ENCODE measurements around the gene USP36.
A peak's percentile ranks its signal among the peaks of the same experiment; 100 is the strongest.

The USP36 gene

GRCh38 chr17:78825696-78826095 lies 14.9 kb downstream of the USP36 start:
- peaks cover 92% of the 10 kb centered on the region for H3K36me3 ChIP-seq (ENCODE audit: control insufficient read depth, low read length)
- no peaks in the 10 kb centered on the region for H3K4me1 ChIP-seq (ENCODE audit: control insufficient read depth, low read length)
- no peaks in the 10 kb centered on the region for H3K9me2 ChIP-seq (replicated peaks; ENCODE audit: control insufficient read depth, low read length)
- no peaks in the 10 kb centered on the region for H3K9me3 ChIP-seq (ENCODE audit: control insufficient read depth, insufficient read depth, low read length)
- H3F3A ChIP-seq (ENCODE audit: control insufficient read depth, insufficient read depth), result no peaks in the 10 kb centered on the region; the same call in 1 of the 2 replicates
- no peak overlapping the region for H3K4me2 ChIP-seq (ENCODE audit: low read length)
- H3K27me3 ChIP-seq (ENCODE audit: control insufficient read depth, low read length), result no peaks in the 10 kb centered on the region
- no peak overlapping the region for H3K27ac ChIP-seq (ENCODE audit: low read depth, low read length)
- TF ChIP-seq, protein P1, sequence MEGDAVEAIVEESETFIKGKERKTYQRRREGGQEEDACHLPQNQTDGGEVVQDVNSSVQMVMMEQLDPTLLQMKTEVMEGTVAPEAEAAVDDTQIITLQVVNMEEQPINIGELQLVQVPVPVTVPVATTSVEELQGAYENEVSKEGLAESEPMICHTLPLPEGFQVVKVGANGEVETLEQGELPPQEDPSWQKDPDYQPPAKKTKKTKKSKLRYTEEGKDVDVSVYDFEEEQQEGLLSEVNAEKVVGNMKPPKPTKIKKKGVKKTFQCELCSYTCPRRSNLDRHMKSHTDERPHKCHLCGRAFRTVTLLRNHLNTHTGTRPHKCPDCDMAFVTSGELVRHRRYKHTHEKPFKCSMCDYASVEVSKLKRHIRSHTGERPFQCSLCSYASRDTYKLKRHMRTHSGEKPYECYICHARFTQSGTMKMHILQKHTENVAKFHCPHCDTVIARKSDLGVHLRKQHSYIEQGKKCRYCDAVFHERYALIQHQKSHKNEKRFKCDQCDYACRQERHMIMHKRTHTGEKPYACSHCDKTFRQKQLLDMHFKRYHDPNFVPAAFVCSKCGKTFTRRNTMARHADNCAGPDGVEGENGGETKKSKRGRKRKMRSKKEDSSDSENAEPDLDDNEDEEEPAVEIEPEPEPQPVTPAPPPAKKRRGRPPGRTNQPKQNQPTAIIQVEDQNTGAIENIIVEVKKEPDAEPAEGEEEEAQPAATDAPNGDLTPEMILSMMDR (IDR thresholded peaks at IDR 0.05; ENCODE audit: low read depth, low read length, poor library complexity, severe bottlenecking), result no peak
- no peak for TF ChIP-seq EZH2phosphoT487 (IDR thresholded peaks at IDR 0.05; ENCODE audit: borderline replicate concordance, low read length)
- peaks cover 60% of the 10 kb centered on the region for H3K79me2 ChIP-seq (ENCODE audit: control insufficient read depth, low read length)
- H3K4me3 ChIP-seq (ENCODE audit: low read length), result no peak overlapping the region
- H4K20me1 ChIP-seq (ENCODE audit: control insufficient read depth, insufficient read depth, low read depth, low read length), result 0 out of 2 replicates have a peak, but pooled peaks cover 7% of the 10 kb centered on the region

GRCh38 chr17:78824240-78824639 lies 16.4 kb downstream of the USP36 start:
- no peak overlapping the region for H3K4me2 ChIP-seq (ENCODE audit: low read length)
- H3K27ac ChIP-seq (ENCODE audit: low read depth, low read length), result no peak overlapping the region
- 0 out of 2 replicates have a peak, but pooled peaks cover 7% of the 10 kb centered on the region for H4K20me1 ChIP-seq (ENCODE audit: control insufficient read depth, insufficient read depth, low read depth, low read length)
- H3K27me3 ChIP-seq (ENCODE audit: control insufficient read depth, low read length), result no peaks in the 10 kb centered on the region
- no peaks in the 10 kb centered on the region for H3F3A ChIP-seq (ENCODE audit: control insufficient read depth, insufficient read depth)
- peaks cover 46% of the 10 kb centered on the region for H3K79me2 ChIP-seq (ENCODE audit: control insufficient read depth, low read length)
- no peaks in the 10 kb centered on the region for H3K9me2 ChIP-seq (replicated peaks; ENCODE audit: control insufficient read depth, low read length)
- no peak overlapping the region for H3K4me3 ChIP-seq (ENCODE audit: low read length)
- no peaks in the 10 kb centered on the region for H3K4me1 ChIP-seq (ENCODE audit: control insufficient read depth, low read length)
- TF ChIP-seq EZH2phosphoT487 (IDR thresholded peaks at IDR 0.05; ENCODE audit: borderline replicate concordance, low read length), result no peak
- TF ChIP-seq, protein P1 (IDR thresholded peaks at IDR 0.05; ENCODE audit: low read depth, low read length, poor library complexity, severe bottlenecking), result no peak
- no peaks in the 10 kb centered on the region for H3K9me3 ChIP-seq (ENCODE audit: control insufficient read depth, insufficient read depth, low read length)
- H3K36me3 ChIP-seq (ENCODE audit: control insufficient read depth, low read length), result peaks cover 92% of the 10 kb centered on the region

DNA sequence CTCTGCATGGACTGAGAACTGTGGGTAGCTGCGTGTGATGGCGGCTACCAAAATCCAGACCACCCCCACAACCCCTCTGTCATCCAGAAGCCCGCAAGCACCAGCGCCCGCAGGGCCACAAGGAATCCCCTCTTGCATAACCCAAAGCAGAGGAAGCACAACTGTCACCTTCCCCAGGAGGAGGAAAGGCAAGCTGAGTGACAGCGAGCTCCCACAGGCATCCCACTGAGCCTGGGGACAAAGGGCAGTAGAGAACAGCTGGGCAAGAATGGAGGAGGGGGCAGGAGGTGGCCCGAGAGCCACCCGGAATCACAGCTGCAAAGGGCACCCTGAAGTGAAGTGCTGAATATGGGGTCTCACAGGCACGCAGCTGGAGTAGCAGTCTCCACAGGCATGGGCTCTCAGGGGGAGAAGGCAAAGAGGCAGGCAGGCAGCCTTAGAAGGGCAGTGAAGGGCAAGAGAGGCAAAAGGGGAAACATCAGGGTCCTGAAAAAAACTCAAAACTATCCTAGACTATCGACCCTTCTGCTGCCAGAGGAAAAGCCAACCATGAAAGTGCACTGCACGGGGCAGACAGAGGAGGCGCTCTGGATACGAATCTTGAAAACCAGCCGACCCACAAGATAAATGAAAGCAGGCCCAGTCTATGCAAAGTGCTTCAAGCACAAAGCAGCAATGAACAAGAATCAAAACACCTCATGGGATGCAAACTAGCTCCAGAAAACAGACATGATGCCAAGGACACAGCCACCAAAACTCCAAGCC lies 17.1 kb downstream of the USP36 start:
- no peaks in the 10 kb centered on the region for H3F3A ChIP-seq (ENCODE audit: control insufficient read depth, insufficient read depth)
- 0 out of 2 replicates have a peak, but pooled peaks cover 7% of the 10 kb centered on the region for H4K20me1 ChIP-seq (ENCODE audit: control insufficient read depth, insufficient read depth, low read depth, low read length)
- no peak overlapping the region for H3K27ac ChIP-seq (ENCODE audit: low read depth, low read length)
- H3K79me2 ChIP-seq (ENCODE audit: control insufficient read depth, low read length), result peaks cover 40% of the 10 kb centered on the region
- H3K9me2 ChIP-seq (replicated peaks; ENCODE audit: control insufficient read depth, low read length), result no peaks in the 10 kb centered on the region
- peaks cover 92% of the 10 kb centered on the region for H3K36me3 ChIP-seq (ENCODE audit: control insufficient read depth, low read length)
- TF ChIP-seq, protein P1 (IDR thresholded peaks at IDR 0.05; ENCODE audit: low read depth, low read length, poor library complexity, severe bottlenecking), result peak; percentile 47
- no peak for TF ChIP-seq EZH2phosphoT487 (IDR thresholded peaks at IDR 0.05; ENCODE audit: borderline replicate concordance, low read length)
- no peaks in the 10 kb centered on the region for H3K27me3 ChIP-seq (ENCODE audit: control insufficient read depth, low read length)
- no peaks in the 10 kb centered on the region for H3K4me1 ChIP-seq (ENCODE audit: control insufficient read depth, low read length)
- H3K4me3 ChIP-seq (ENCODE audit: low read length), result no peak overlapping the region
- H3K4me2 ChIP-seq (ENCODE audit: low read length), result no peak overlapping the region
- H3K9me3 ChIP-seq (ENCODE audit: control insufficient read depth, insufficient read depth, low read length), result no peaks in the 10 kb centered on the region
